Ovary (tissue), 3 donors: ENCODE measurements around the gene CNP.

Source experiments
- EP300 ChIP-seq: sonication (generic); formaldehyde crosslinking; IDR thresholded peaks from one replicate; pipeline ENCODE4 v1.6.1; 2017; ENCODE audit warnings: antibody characterized with exemption
- POLR2A ChIP-seq: fragments of 450-650 bp; IDR thresholded peaks from one replicate; pipeline ENCODE4 v1.6.1; 2017; ENCODE audit warnings: antibody characterized with exemption, mild to moderate bottlenecking, moderate library complexity
- TF ChIP-seq, protein P1 (sequence below), 3 donors: fragments of 450-650 bp in 2 of 3; fragments of 200-600 bp in 1 of 3; IDR thresholded peaks; one replicate each; pipeline versions ENCODE4 v1.5.1 to v1.8.0; 2016 to 2022; ENCODE audit warnings: antibody characterized with exemption in 3 of 3, mild to moderate bottlenecking in 1 of 3
- donor health status: DM: no; HTN: no; CAD: no.

DNA sequence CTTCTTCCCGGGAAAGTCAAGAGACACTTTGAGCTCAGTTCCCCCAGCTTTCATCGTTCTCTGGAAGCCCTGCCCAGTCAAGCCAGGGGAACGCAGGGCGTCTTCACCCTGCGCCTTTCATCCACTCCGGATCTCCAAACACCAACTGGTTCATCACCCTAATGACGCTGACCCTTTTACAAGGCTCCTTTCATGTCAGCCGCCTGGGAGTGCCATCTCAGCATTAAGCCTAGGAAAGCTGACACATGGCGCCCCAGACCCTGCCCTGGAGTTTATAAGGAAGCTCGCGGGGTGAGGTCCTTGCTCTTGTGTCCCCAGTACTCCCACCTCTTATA lies 51.2 kb downstream of the CNP start:
- TF ChIP-seq, protein P1, sequence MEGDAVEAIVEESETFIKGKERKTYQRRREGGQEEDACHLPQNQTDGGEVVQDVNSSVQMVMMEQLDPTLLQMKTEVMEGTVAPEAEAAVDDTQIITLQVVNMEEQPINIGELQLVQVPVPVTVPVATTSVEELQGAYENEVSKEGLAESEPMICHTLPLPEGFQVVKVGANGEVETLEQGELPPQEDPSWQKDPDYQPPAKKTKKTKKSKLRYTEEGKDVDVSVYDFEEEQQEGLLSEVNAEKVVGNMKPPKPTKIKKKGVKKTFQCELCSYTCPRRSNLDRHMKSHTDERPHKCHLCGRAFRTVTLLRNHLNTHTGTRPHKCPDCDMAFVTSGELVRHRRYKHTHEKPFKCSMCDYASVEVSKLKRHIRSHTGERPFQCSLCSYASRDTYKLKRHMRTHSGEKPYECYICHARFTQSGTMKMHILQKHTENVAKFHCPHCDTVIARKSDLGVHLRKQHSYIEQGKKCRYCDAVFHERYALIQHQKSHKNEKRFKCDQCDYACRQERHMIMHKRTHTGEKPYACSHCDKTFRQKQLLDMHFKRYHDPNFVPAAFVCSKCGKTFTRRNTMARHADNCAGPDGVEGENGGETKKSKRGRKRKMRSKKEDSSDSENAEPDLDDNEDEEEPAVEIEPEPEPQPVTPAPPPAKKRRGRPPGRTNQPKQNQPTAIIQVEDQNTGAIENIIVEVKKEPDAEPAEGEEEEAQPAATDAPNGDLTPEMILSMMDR (IDR thresholded peaks at IDR 0.05), result no peak
- TF ChIP-seq POLR2A (no peak), EP300 (no peak)
